HG02840 (cell line): ENCODE results near the gene MACROD2.

ENCODE experiments used
- ATAC-seq: cut with Tn5 transposase; IDR thresholded peaks from one replicate; pipeline ENCODE4 v1.9.1; 2021; ENCODE audit warnings: mild to moderate bottlenecking, moderate library complexity, moderate number of reproducible peaks; ENCODE audit not compliant: unreplicated experiment, low FRiP score

The MACROD2 gene

GRCh38 chr20:14619411-14619810 is 624.1 kb downstream of the MACROD2 start:
- no peak for ATAC-seq

GRCh38 chr20:14622796-14623195 is 627.5 kb downstream of the MACROD2 start:
- ATAC-seq, result no peak

GRCh38 chr20:14631011-14631410 is 635.7 kb downstream of the MACROD2 start:
- ATAC-seq, result no peak

- ATAC-seq, result no peak
Measured at GRCh38 chr20:14632906-14633305, 637.6 kb downstream of the MACROD2 start.

GRCh38 chr20:14633507-14633906 is 638.2 kb downstream of the MACROD2 start:
- no peak for ATAC-seq

GRCh38 chr20:14634665-14635064 is 639.3 kb downstream of the MACROD2 start:
- ATAC-seq, result no peak

GRCh38 chr20:14637441-14637840 is 642.1 kb downstream of the MACROD2 start:
- no peak for ATAC-seq

GRCh38 chr20:14643146-14643545 is 647.8 kb downstream of the MACROD2 start:
- no peak for ATAC-seq

- no peak for ATAC-seq
Measured at GRCh38 chr20:14643556-14643955, 648.2 kb downstream of the MACROD2 start.

- no peak for ATAC-seq
Measured at GRCh38 chr20:14644306-14645097, 649.2 kb downstream of the MACROD2 start.

- ATAC-seq, result no peak
Measured at GRCh38 chr20:14647016-14647415, 651.7 kb downstream of the MACROD2 start.

GRCh38 chr20:14649662-14650061 is 654.3 kb downstream of the MACROD2 start:
- ATAC-seq, result no peak

GRCh38 chr20:14657266-14658005 is 662.1 kb downstream of the MACROD2 start:
- no peak for ATAC-seq

- ATAC-seq, result no peak
Measured at GRCh38 chr20:14664101-14664500, 668.8 kb downstream of the MACROD2 start.

- ATAC-seq, result no peak
Measured at GRCh38 chr20:14666696-14667095, 671.4 kb downstream of the MACROD2 start.

GRCh38 chr20:14667226-14667625 is 671.9 kb downstream of the MACROD2 start:
- ATAC-seq, result no peak

- ATAC-seq, result no peak
Measured at GRCh38 chr20:14672066-14672465, 676.8 kb downstream of the MACROD2 start.

- no peak for ATAC-seq
Measured at GRCh38 chr20:14673164-14673563, 677.8 kb downstream of the MACROD2 start.

GRCh38 chr20:14677455-14677854 is 682.1 kb downstream of the MACROD2 start:
- no peak for ATAC-seq

- ATAC-seq, result no peak
Measured at GRCh38 chr20:14685183-14685582, 689.9 kb downstream of the MACROD2 start.

- ATAC-seq, result no peak
Measured at GRCh38 chr20:14687313-14687712, 692.0 kb downstream of the MACROD2 start.

GRCh38 chr20:14688005-14688404 is 692.7 kb downstream of the MACROD2 start:
- ATAC-seq, result no peak
